Epithelial cell of esophagus (primary cell): ENCODE measurements around the gene OPALIN.

Experiments
- DNase-seq: peaks from one replicate; pipeline ENCODE4 v3.0.0; 2010; ENCODE audit warnings: low read depth
- H3K4me3 ChIP-seq: 2 replicates; pipeline ENCODE4 v1.5.1; 2011; ENCODE audit warnings: mild to moderate bottlenecking, low read length, control low read depth
- CTCF ChIP-seq: IDR thresholded peaks from 2 replicates; pipeline ENCODE4 v1.5.1; 2011; ENCODE audit warnings: low read depth, mild to moderate bottlenecking, low read length, control low read depth, inconsistent platforms; ENCODE audit not compliant: insufficient read depth; ENCODE audit errors: missing control alignments

The OPALIN gene

GRCh38 chr10:96368971-96369370 is 10.2 kb upstream of the OPALIN start:
- no peak for DNase-seq
- H3K4me3 ChIP-seq: no peak overlapping the region
- TF ChIP-seq CTCF: no peak

- TF ChIP-seq CTCF: no peak
- H3K4me3 ChIP-seq: no peak overlapping the region
- no peak for DNase-seq
These were observed 8.7 kb upstream of the OPALIN start for GRCh38 chr10:96367470-96367869.

- no peak overlapping the region for H3K4me3 ChIP-seq
- TF ChIP-seq CTCF: no peak
- peak; percentile 47 for DNase-seq
These were observed 7.7 kb upstream of the OPALIN start for GRCh38 chr10:96366508-96366907.

- H3K4me3 ChIP-seq: no peak overlapping the region
- DNase-seq: no peak
- TF ChIP-seq CTCF: no peak
These were observed 6.8 kb upstream of the OPALIN start for GRCh38 chr10:96365571-96365970.

GRCh38 chr10:96360766-96361165 is 2.0 kb upstream of the OPALIN start:
- DNase-seq: no peak
- TF ChIP-seq CTCF: no peak
- no peak overlapping the region for H3K4me3 ChIP-seq

GRCh38 chr10:96360331-96360730 is 1.5 kb upstream of the OPALIN start:
- no peak for TF ChIP-seq CTCF
- H3K4me3 ChIP-seq: no peak overlapping the region
- no peak for DNase-seq

GRCh38 chr10:96359616-96360015 is 814 bp upstream of the OPALIN start:
- no peak overlapping the region for H3K4me3 ChIP-seq
- DNase-seq: no peak
- no peak for TF ChIP-seq CTCF
